ENCODE measurements around the gene ST7.

Gene ST7

DNA sequence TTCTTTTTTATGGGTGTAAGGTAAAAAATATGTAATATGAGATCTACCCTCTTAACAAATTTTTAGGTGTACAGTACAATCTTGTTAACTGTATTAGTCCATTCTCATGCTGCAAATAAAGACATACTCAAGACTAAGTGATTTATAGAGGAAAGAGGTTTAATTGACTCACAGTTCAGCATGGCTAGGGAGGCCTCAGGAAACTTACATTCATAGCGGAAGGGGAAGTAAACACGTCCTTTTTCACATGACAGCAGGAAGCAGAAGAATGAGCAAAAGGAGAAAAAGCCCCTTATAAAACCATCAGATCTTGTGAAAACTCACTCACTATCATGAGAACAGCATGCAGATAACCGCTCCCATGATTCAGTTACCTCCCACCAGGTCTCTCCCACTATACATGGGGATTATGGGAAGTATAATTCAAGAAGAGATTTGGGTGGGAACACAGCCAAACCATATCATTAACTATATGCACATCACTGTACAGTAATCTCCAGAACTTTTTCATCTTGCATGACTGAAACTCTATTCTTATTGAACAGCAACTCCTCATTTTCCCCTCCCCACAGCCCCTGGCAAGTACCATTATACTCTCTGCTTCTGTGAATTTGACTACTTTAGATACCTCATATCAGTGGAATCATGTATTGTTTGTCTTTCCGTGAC lies 242.2 kb downstream of the ST7 start:
- Mint-ChIP-seq H3K36me3 (ENCODE audit: low read depth) (peaks cover 35% of the 10 kb centered on the region), H3K27me3 (ENCODE audit: low read depth) (no peaks in the 10 kb centered on the region), H3K4me1 (peaks cover 7% of the 10 kb centered on the region), H3K4me3 (no peak overlapping the region), H3K27ac (no peak overlapping the region), H3K9me3 (no peaks in the 10 kb centered on the region)
- TF ChIP-seq, protein P1, sequence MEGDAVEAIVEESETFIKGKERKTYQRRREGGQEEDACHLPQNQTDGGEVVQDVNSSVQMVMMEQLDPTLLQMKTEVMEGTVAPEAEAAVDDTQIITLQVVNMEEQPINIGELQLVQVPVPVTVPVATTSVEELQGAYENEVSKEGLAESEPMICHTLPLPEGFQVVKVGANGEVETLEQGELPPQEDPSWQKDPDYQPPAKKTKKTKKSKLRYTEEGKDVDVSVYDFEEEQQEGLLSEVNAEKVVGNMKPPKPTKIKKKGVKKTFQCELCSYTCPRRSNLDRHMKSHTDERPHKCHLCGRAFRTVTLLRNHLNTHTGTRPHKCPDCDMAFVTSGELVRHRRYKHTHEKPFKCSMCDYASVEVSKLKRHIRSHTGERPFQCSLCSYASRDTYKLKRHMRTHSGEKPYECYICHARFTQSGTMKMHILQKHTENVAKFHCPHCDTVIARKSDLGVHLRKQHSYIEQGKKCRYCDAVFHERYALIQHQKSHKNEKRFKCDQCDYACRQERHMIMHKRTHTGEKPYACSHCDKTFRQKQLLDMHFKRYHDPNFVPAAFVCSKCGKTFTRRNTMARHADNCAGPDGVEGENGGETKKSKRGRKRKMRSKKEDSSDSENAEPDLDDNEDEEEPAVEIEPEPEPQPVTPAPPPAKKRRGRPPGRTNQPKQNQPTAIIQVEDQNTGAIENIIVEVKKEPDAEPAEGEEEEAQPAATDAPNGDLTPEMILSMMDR (IDR thresholded peaks at IDR 0.05; ENCODE audit: unreplicated experiment in 3 of 3) = no peak

DNA sequence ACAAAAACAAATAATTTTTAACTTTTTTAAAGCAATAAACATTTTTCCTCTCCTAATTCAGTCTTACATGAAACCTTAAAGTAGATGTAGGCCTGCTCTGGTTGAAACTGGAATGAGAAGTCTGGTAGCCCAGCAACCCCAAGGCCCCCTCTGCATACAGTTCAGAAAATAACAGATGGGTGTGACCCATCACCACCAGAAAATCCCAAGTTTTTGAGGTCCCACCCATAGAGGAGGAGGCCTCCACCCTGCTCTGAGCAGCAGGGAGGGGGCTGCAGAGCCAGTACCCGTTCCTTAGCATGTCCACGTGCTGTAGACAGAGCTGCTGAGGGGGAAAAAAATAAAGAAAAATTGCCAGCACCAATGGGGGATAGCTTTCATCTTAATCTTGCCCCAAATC lies 246.8 kb downstream of the ST7 start:
- Mint-ChIP-seq H3K9me3 (no peaks in the 10 kb centered on the region), H3K36me3 (ENCODE audit: low read depth) (peaks cover 18% of the 10 kb centered on the region)

DNA sequence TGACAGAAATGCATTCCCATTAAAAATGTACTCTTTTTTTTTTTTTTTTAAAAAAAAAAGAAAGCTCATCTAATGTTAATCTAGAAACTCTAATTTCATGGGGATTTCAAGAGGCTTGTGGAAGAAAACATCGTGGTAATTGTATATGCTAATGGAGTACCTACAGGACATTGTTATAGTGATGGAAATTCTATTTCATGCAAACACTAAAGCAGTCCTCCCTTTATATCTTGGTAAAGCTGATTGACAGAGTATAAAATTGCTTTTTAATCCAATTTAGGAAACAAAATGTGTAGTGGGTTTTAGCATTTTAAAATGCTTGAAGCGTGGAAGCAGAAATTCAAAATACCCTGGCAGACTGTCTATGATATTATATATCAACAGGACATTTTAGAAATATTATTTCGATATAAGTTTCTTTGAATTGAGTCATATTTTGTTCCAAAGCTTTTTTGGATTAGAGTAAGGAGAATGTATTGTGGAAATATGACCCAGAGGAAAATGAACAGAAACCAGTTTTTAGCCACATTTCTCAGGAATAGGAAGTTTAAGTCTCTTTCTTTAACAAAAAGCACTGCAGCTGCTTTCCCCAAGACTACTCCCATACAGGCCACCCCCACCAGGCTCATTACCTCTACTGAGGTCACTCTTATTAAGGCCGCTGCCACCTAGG lies 247.6 kb downstream of the ST7 start:
- no peaks in the 10 kb centered on the region for H3K27me3 Mint-ChIP-seq (ENCODE audit: low read depth)
- no peak overlapping the region for H3K4me3 Mint-ChIP-seq
- H3K27ac Mint-ChIP-seq = peak overlapping the region in 2 of 3 experiments; percentile 48 to 50
- TF ChIP-seq, protein P1 (IDR thresholded peaks at IDR 0.05; ENCODE audit: unreplicated experiment in 3 of 3) = no peak
- peaks cover 15% of the 10 kb centered on the region for H3K4me1 Mint-ChIP-seq
- peaks cover 12% of the 10 kb centered on the region for H3K36me3 Mint-ChIP-seq (ENCODE audit: low read depth)
- H3K9me3 Mint-ChIP-seq = no peaks in the 10 kb centered on the region

More for the DNA sequence above, 246.8 kb downstream of the ST7 start:
- Mint-ChIP-seq H3K27me3 (ENCODE audit: low read depth) (no peaks in the 10 kb centered on the region), H3K4me3 (no peak overlapping the region), H3K27ac (no peak overlapping the region), H3K4me1 (peaks cover 16% of the 10 kb centered on the region)
- TF ChIP-seq, protein P1 (IDR thresholded peaks at IDR 0.05; ENCODE audit: unreplicated experiment in 3 of 3) = no peak

DNA sequence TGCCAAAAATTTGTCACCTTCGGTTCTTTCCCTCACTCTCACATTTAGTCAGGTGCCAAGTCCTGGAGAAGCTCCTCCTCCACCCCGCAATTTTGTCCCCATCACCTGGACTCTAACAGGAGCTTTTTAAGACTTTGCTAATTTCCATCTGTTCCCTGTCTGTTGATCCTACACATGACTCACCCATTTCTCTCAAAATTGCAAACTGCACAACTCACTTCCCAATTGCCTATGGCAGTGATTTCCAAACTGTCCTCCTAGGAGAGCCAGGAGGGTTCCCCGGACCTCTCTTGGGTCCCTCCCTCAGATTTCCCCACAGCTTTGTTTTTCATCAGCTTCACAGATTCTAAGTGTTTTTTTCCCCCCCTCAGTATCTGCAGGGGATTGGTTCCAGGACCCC lies 249.2 kb downstream of the ST7 start:
- no peaks in the 10 kb centered on the region for H3K27me3 Mint-ChIP-seq (ENCODE audit: low read depth)
- no peak overlapping the region for H3K27ac Mint-ChIP-seq
- TF ChIP-seq, protein P1 (IDR thresholded peaks at IDR 0.05; ENCODE audit: unreplicated experiment in 3 of 3) = no peak
- H3K4me3 Mint-ChIP-seq = no peak overlapping the region
- H3K4me1 Mint-ChIP-seq = peaks cover 22% of the 10 kb centered on the region
- no peaks in the 10 kb centered on the region for H3K9me3 Mint-ChIP-seq
- H3K36me3 Mint-ChIP-seq (ENCODE audit: low read depth) = peaks cover 8% of the 10 kb centered on the region

DNA sequence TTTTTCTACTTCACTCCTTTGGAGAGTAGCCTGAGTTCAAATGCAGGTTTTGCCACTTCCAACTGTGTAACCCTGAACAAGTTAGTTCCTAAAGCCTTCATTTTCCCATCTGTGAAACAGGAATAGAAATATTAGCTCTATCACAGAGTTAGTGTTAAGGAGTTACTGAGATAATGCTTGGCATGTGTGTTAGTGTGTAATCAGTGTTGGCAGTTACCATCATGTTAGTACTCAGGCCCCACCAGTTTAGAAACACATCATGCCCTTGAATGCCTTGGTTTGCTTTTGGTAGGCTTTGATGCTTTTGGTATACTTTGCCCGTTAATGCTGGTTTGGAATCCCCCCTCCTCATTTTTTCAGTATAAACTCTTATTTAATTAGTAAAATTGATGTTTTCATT lies 249.9 kb downstream of the ST7 start:
- Mint-ChIP-seq H3K9me3 (no peaks in the 10 kb centered on the region), H3K27ac (no peak overlapping the region), H3K36me3 (ENCODE audit: low read depth) (peaks cover 7% of the 10 kb centered on the region), H3K27me3 (ENCODE audit: low read depth) (no peaks in the 10 kb centered on the region), H3K4me1 (peaks cover 22% of the 10 kb centered on the region), H3K4me3 (no peak overlapping the region)
- TF ChIP-seq, protein P1 (IDR thresholded peaks at IDR 0.05; ENCODE audit: unreplicated experiment in 3 of 3) = no peak

DNA sequence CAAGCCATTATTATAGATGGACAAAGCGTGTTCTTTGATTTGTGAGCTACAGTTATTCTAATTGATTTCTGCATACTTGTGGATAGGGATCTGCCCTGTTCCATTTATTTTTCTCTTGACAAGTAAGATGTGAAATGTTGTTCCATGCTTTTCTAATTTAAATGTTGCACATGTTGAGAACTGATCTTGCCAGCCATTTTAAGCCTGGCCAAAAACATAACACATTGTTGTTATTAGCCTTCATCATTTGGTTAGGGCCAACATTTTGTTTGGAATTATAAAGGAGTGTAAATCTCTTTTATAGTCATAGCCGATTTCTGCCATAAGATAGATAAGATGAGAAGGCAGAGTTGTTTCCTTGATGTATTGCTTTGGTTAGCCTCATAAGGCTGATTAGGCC lies 252.6 kb downstream of the ST7 start:
- Mint-ChIP-seq H3K9me3 (no peaks in the 10 kb centered on the region), H3K27ac (peak overlapping the region in 2 of 3 experiments; percentile 8 to 9), H3K27me3 (ENCODE audit: low read depth) (no peaks in the 10 kb centered on the region), H3K36me3 (ENCODE audit: low read depth) (peaks cover 8% of the 10 kb centered on the region), H3K4me1 (peaks cover 16% of the 10 kb centered on the region), H3K4me3 (no peak overlapping the region)
- TF ChIP-seq, protein P1 (IDR thresholded peaks at IDR 0.05; ENCODE audit: unreplicated experiment in 3 of 3) = no peak

Data from nephron (organoid).